ENCODE data around the gene MGRN1.

DNA sequence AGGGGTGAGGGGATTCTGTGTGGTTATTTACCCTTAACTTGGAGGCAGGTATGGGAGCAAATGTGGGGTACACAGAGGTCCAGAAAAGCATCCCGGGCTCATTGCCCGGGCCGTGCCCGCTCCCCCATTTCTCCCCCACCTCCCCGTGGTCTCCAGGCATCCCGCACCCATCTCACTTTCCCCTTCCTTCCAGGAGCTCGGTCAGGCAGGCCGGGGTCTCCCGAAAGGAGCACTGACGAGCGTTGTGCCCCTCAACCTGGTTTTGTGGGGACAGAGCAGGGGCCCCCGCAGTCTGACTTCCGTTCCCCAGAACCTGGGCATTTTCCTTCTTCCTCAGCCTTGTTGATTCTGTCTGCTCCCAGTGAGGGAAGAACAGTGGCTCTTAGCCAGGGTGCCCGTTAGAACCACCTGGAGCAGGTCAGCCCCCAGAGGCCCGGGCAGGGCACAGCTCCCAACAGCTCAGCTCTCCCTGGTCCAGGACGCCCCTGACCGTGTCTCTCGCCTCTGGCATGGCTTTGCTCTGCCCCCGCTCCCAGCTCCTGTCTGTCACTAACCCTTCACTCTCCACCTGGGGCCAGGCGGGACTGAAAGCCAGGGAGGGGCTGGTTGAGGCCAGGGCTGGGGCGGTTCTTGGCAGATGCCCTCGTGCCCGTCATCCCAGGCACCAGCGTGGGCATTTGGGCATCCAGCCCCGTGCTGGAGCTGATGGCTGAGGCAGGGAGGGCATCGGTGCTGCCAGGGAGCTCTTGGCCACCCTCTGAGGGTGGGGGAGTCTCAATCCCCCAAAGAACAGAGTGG lies 56.2 kb downstream of the MGRN1 start:
- TF ChIP-seq GATA2 (IDR thresholded peaks at IDR 0.05; ENCODE audit: insufficient read depth, insufficient read length, low read depth, low read length) = no peak
- TF ChIP-seq CTCF (IDR thresholded peaks at IDR 0.05; ENCODE audit: extremely low read depth in 1 of 2, insufficient read depth in 1 of 2, low read depth in 1 of 2, low read length in 2 of 2) = no peak
- TF ChIP-seq EZH2 (IDR thresholded peaks at IDR 0.05; ENCODE audit: borderline replicate concordance, low read depth, low read length, severe bottlenecking) = no peak
- TF ChIP-seq MYC (IDR thresholded peaks at IDR 0.05; ENCODE audit: low read depth, low read length) = no peak
- TF ChIP-seq POLR2A (IDR thresholded peaks at IDR 0.05; ENCODE audit: low read depth, low read length) = no peak
- TF ChIP-seq POLR2AphosphoS5 (IDR thresholded peaks at IDR 0.05; ENCODE audit: insufficient read depth, low read depth, low read length) = no peak

Data from endothelial cell of umbilical vein (primary cell).